Smooth muscle cell of bladder (primary cell): Measurements from ENCODE around the gene CELA2B. TPM values are rescaled to one million over a fixed set of nuclear protein-coding genes. Genes with fewer than 3 reads are reported as not detected.

Experiments used
- total RNA-seq: library from RNA; depleted of rRNA; stranded (reverse); fragments of >200 nt; gene quantifications from 2 replicates; pipeline ENCODE4 v1.2.3, GENCODE V29; 2014

Gene CELA2B
- total RNA-seq, result 0.18 and 0.28 TPM in 2 replicates

DNA sequence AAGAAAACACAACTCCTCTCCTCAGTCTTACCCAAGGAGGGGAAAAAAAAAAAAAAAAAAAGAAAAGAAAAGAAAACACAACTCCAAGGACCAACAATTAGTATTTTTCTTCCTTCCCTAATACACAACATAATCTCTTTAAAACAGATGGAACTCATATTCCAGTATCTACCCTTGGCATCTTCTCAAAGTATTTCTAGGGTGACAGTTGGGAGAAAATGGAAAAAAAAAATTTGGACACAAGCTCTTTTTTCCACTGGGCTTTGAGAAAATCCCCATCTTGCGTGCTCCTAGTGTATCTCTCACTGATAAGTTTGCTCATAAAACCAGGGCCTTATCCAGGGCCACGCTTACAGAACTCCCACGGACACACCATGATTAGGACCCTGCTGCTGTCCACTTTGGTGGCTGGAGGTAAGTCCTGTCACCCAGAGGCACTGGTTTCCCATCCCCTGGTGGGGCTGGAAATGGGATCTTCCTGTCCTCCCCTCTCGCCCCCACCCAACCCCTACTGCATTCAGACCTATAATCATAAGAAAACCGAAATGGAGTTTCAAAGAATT, at the start of gene CELA2B:
CELA2B (plus strand) TSS at position 353 of the 563 bp plus-strand sequence; CDS start at position 375, 22 bp downstream.

DNA sequence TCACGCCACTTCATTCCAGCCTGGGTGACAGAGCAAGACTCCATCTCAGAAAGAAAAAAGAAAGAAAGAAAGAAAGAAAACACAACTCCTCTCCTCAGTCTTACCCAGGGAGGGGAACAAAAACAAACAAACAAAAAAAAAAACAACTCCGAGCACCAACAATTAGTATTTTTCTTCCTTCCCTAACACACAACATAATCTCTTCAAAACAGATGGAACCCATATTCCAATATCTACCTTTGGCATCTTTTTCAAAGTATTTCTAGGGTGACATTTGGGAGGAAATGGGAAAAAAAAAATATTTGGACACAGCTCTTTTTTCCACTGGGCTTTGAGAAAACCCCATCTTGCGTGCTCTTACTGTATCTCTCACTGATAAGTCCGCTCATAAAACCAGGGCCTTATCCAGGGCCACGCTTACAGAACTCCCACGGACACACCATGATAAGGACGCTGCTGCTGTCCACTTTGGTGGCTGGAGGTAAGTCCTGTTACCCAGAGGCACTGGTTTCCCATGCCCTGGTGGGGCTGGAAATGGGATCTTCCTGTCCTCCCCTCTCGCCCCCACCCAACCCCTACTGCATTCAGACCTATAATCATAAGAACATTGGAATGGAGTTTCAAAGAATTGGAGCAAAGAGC, 19.5 kb upstream of the CELA2B start, which contains the start of gene CELA2A:
CELA2A (plus strand) TSS at position 420 of the 642 bp plus-strand sequence; CDS start at position 442, 22 bp downstream.

DNA sequence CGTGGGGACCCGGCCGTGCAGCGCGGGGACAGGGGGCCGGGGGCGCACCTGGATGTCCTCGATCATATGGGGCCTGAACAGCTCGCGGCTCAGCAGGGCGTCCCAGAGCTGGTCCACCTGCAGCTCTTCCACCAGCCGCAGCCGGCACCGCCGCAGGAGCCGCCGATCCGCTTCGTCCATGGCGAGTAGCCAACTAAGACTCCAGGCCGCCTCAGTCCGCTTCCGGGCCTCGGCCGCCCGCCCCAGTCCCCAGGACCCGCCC, 48.0 kb downstream of the CELA2B start, which contains the start of gene CASP9:
CASP9 (minus strand) TSS at position 195 of the 262 bp plus-strand sequence; CDS start at position 180, 15 bp downstream.

DNA sequence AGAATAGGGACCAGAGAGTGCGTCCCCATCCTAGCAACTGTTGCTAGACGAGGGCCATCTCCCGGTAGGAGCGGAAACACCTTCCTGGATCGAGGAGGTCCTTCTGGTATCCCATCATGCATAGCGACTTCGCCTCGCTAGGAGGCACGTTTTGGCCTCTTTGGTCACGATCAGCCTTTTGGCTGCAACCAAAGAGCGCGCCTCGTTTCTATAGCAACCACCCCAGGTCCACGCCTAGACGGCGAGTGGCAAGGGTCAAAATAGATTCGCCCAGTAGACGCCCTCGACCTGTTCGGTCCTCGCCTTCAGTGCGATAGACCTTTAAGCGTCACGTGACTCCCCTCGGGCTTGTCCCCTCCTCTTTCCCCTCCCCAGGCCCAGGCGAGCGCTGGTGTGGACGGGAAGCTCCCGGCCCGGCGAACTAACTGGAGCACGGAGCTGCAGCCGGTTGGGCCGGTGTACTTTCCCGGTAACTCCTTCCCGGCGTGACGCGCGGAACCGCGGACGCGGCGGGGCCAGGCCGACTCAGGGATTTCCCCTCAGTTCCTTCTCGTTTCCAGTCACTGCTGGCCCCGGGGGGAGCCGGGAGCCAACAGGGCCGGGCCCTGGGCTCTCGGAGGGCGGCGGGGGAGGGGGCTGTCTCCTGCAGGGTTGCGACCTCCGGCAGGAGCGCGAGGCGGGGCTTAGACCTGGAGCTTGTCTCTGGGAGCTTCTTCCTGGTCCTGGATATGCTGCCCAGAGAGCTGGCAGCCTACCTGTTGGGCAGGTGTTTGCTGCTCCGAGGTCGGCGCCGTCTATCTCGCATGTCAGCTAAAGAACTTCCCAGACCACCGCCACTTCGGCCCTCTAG, 50.8 kb downstream of the CELA2B start, which contains the start of gene DNAJC16:
DNAJC16 (plus strand) TSS at position 359 of the 850 bp plus-strand sequence. CDS start 2,258 bp downstream, outside the sequence.

Other genes starting within 250 kb of the CELA2B start
- 0.83 and 1.1 TPM in 2 replicates for gene FHAD1, start 228.9 kb upstream of the CELA2B start, total RNA-seq
- 18.5 and 19.0 TPM in 2 replicates for gene EFHD2, start 66.2 kb upstream of the CELA2B start, total RNA-seq
- gene CTRC, start 37.7 kb upstream of the CELA2B start, total RNA-seq, result not detected in 2 replicates
- 0.14 and 0.37 TPM in 2 replicates for gene CELA2A, start 19.4 kb upstream of the CELA2B start, total RNA-seq
- 3.9 and 5.5 TPM in 2 replicates for gene CASP9, start 48.1 kb downstream of the CELA2B start, total RNA-seq
- 13.9 and 15.4 TPM in 2 replicates for gene DNAJC16, start 50.7 kb downstream of the CELA2B start, total RNA-seq
- 0.83 and 1.6 TPM in 2 replicates for gene AGMAT, start 108.9 kb downstream of the CELA2B start, total RNA-seq
- gene DDI2, start 141.4 kb downstream of the CELA2B start, total RNA-seq, result 10.0 and 14.5 TPM in 2 replicates
- 49.2 and 83.8 TPM in 2 replicates for gene PLEKHM2, start 208.2 kb downstream of the CELA2B start, total RNA-seq